HFF-Myc (cell line): ENCODE results near the gene SIRT6.
A peak's percentile ranks its signal among the peaks of the same experiment; 100 is the strongest.

Experiments used
- DNase-seq: peaks from one replicate; pipeline ENCODE4 v3.0.0-alpha.2; 2011; ENCODE audit warnings: low read depth; ENCODE audit errors: extremely low read depth
- H3K4me3 ChIP-seq: replicated peaks from 2 replicates; pipeline ENCODE4 v1.5.1; 2011; ENCODE audit warnings: low read depth, mild to moderate bottlenecking, control low read depth, low read length
- TF ChIP-seq, protein P1 (sequence below): IDR thresholded peaks from 2 replicates; pipeline ENCODE4 v1.5.1; 2012; ENCODE audit warnings: mild to moderate bottlenecking, low read depth, low read length, control low read depth; ENCODE audit errors: missing control alignments

SIRT6 gene

DNA sequence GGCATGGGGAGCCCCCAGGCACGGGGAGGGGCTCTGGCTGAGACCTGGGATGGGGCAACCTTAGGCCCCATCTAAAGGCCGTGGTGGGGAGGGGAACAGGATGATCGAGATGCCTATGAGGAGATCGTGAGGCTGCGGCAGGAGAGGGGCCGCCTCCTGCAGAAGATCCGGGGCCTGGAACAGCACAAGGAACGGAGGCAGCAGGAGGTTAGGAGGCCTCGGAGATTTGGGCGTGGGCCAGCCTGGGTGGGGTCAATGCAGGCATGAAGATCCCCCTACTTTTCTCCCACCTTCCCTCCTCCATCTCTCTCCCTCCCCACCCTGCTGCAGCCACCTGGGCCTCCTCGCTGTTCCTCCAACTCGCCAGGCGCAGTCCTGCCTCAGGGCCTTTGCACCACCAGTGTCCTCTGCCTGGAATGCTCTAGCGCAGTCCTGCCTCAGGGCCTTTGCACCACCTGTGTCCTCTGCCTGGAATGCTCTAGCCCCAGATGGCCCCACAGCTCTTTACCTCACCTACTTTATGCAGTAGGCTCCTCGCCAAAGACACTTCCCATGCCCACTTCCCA is 27.9 kb upstream of the SIRT6 start:
- TF ChIP-seq, protein P1, sequence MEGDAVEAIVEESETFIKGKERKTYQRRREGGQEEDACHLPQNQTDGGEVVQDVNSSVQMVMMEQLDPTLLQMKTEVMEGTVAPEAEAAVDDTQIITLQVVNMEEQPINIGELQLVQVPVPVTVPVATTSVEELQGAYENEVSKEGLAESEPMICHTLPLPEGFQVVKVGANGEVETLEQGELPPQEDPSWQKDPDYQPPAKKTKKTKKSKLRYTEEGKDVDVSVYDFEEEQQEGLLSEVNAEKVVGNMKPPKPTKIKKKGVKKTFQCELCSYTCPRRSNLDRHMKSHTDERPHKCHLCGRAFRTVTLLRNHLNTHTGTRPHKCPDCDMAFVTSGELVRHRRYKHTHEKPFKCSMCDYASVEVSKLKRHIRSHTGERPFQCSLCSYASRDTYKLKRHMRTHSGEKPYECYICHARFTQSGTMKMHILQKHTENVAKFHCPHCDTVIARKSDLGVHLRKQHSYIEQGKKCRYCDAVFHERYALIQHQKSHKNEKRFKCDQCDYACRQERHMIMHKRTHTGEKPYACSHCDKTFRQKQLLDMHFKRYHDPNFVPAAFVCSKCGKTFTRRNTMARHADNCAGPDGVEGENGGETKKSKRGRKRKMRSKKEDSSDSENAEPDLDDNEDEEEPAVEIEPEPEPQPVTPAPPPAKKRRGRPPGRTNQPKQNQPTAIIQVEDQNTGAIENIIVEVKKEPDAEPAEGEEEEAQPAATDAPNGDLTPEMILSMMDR = no peak

DNA sequence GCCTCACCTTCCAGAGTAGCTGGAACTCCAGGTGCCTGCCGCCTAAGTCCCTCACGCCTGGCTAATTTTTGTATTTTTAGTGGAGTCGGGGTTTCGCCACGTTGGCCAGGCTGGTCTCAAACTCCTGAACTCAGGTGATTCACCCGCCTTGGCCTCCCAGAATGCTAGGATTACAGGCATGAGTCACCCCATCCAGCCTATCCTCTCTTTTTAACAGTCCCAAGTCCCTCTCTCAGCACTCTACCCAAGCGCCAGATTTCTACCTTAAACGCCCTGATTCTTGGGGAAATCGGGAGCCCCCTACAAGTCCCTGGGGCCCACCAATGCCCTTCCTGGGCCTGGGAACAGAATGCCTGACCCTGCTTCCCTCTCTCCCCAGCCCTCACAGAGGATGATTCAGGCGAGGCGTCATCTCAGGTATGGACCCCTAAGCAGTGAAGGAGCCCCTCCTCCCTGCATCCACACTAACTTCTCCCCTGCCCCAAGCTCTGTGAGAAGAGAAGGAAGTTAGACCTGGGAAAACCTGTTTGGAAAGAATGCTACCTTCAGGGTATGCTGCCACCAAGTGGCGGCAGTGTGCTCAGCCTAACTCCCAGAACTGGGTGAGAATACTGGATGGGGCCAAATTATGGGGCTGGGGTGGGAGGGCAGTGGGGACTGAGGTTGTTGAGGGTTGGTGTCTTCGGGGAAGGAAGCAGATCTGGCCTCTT is 26.2 kb upstream of the SIRT6 start:
- H3K4me3 ChIP-seq = no peak overlapping the region
- TF ChIP-seq, protein P1 = peak; percentile 46
- no peak for DNase-seq

More for the DNA sequence above, 27.9 kb upstream of the SIRT6 start:
- no peak for DNase-seq
- H3K4me3 ChIP-seq = no peak overlapping the region

DNA sequence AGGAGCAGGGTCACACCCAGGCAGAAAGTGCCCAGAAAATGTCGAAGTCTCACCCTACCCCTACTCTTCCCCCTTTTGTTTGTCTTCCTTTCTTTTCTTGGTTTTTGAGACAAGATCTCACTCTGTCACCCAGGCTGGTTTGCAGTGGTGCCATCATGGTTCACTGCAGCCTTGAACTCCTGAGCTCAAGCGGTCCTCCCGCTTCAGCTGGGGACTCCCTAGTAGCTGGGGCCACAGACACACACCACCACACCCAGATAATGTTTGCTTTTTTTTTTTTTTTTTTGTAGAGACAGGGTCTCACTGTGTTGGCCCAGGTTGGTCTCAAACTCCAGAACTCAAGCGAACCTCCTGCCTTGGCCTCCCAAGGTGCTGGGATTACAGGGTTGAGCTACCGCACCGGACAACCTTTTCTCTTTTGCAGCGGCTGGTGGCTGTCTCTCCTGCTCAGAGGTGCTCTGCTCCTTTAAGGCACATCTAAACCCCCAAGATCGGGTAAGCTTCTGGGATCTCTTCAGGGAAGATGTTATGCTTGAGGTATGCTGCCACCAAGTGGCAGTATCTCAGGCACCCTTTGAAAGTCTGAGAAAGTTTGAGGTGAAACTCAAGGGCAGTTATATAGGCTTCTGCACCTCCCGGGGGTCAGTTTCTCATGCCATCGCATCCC is 24.6 kb upstream of the SIRT6 start:
- no peak overlapping the region for H3K4me3 ChIP-seq
- no peak for DNase-seq
- TF ChIP-seq, protein P1 = peak; percentile 25

DNA sequence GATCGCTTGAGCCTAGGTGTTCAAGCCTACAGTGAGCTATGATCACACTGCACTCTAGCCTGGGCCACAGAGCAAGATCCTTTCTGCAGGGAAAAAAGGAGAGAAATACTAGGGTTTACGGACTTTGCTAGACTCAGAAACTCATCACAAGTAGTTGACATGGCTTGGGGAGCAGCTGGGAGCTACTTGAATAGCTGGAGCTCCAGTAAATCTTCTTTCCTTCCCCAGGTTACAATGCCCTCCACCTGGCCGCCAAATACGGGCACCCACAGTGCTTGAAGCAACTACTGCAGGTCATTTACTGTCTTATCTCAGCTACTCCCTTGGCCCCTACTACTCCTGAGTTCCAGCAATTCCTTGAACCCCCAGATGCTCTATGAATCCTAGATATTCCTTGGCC is 19.4 kb upstream of the SIRT6 start:
- TF ChIP-seq, protein P1 = no peak
- DNase-seq = no peak
- no peak overlapping the region for H3K4me3 ChIP-seq

DNA sequence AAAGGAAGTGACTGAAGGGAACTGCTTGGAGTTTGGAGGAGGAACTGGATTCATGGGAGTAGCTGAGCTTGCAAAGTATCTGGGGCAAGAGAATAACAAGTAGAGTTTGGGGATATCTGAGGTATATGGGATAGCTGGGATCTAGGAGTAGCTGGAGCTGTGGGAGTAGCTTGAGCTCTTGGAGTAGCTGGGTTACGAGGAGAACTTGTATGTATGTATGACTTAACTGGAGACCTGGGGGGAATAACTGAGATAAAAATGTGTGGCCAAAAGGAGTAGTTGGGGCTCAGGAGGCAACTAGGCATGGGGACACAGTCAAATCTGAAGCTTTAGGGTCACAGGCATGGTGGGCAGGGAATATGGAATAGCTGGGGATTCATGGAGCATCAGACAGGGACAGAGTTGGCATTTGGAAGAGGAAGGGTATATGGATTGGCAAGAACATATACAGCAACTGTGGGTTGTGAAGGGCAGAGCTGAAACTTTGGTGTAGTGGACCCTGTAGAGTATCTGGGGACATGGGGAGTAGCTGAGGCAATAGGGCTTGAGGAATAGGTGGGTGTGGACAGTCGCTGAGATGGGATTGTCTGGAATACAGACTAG is 18.7 kb upstream of the SIRT6 start:
- DNase-seq = no peak
- TF ChIP-seq, protein P1 = no peak
- H3K4me3 ChIP-seq = no peak overlapping the region

DNA sequence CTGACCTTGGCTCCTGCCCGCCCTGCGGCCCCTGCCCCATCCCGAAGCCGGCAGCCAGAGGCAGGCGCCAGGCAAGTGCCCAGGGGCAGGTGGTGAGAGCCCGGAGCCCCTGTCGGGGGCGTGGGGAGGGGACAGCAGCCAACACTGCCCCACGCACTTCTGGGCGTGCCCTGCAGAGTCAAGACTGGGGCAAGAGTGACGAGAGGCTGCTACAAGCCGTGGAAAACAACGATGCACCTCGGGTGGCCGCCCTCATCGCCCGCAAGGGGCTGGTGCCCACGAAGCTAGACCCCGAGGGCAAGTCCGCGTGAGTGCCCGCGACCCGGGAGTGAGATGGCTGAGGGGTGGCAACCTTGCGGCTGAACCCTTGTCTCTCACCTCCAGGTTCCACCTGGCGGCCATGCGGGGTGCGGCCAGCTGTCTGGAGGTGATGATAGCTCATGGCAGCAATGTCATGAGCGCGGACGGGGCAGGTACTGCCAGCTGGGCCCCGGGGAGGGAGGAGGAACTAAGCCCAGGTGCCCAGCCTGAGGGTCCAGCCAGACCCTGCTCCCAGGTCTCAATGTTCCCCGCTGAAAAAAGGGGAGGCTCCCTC is 17.4 kb upstream of the SIRT6 start:
- no peak overlapping the region for H3K4me3 ChIP-seq
- TF ChIP-seq, protein P1 = no peak
- no peak for DNase-seq
